ENCODE results near the gene KLHL12.

DNA sequence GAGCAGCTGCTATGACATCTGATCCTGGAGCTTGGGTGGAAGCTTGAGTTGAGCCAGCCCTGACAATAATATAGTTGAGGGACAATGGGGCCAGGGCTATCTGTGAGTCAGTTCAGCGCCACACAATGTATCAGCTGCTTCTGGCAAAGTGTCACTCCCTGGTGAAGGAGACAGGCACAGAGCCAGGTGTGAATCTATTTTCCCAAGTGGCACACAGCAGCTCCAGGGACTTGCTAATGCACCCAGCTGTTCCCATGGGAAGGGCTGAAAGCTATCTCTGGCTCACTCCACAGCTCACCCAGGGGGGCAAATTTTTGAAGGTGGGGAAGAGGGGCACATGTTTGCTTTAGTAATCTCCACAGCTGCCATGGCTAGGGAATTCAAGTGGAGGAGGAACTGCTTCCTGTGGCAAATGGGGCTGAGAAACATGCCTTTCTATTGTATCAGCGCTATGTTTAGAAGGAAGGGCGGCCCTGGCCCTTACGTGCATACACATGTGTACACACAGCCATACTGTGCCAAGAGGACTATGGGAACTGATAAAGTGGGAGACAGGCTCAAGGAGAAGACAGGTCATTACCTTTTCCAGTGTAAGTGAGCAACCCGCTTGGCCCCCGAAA lies 37.9 kb upstream of the KLHL12 start:
- TF ChIP-seq PHF8 (IDR thresholded peaks at IDR 0.05; ENCODE audit: borderline replicate concordance, low read depth) (no peak), EP300 (IDR thresholded peaks at IDR 0.05) (no peak)
- TF ChIP-seq, protein P1, sequence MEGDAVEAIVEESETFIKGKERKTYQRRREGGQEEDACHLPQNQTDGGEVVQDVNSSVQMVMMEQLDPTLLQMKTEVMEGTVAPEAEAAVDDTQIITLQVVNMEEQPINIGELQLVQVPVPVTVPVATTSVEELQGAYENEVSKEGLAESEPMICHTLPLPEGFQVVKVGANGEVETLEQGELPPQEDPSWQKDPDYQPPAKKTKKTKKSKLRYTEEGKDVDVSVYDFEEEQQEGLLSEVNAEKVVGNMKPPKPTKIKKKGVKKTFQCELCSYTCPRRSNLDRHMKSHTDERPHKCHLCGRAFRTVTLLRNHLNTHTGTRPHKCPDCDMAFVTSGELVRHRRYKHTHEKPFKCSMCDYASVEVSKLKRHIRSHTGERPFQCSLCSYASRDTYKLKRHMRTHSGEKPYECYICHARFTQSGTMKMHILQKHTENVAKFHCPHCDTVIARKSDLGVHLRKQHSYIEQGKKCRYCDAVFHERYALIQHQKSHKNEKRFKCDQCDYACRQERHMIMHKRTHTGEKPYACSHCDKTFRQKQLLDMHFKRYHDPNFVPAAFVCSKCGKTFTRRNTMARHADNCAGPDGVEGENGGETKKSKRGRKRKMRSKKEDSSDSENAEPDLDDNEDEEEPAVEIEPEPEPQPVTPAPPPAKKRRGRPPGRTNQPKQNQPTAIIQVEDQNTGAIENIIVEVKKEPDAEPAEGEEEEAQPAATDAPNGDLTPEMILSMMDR (IDR thresholded peaks at IDR 0.05) = no peak
